ENCODE measurements around the gene LRWD1. TPM values are rescaled to one million over a fixed set of nuclear protein-coding genes. Genes with fewer than 3 reads are reported as not detected.

The LRWD1 gene
- total and polyA plus RNA-seq, 2 donors (not counting 1 experiment from before 2014, with no cell fraction given) = 7.4 to 14.5 TPM

DNA sequence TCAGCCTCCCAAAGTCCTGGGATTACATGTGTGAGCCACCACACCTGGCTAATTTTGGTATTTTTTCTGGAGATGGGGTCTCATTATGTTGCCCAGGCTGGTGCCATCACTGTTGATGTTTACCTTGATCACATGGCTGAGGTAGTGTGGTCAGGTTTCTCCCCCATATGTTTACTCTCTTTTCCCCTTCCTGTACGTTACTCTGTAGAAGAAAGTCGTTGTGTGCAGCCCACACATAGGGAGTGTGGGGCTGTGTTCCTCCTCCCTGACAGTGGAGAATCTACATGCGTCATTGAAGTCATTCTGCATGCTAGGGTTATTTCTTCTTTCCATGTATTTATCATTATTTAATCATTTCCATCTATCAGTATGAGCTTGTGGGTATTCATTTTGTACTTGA lies 47.7 kb upstream of the LRWD1 start:
- TF ChIP-seq EZH2 (IDR thresholded peaks at IDR 0.05; ENCODE audit: low read length, missing control alignments) (no peak), CTCF (conservative IDR thresholded peaks at IDR 0.05 in 1 of 2, IDR thresholded peaks at IDR 0.05 in 1 of 2; ENCODE audit: low read depth in 1 of 2, low read length in 2 of 2) (no peak)
- no peaks in the 10 kb centered on the region for H3K27me3 ChIP-seq (ENCODE audit: control insufficient read depth, insufficient read depth, low read length)
- no peak overlapping the region for H2AFZ ChIP-seq (ENCODE audit: low read length)
- H3K36me3 ChIP-seq (ENCODE audit: control insufficient read depth, insufficient read depth, low read length) = peaks cover 6% of the 10 kb centered on the region
- H3K4me3 ChIP-seq (replicated peaks in 1 of 4; ENCODE audit: control extremely low read depth in 1 of 4, insufficient read depth in 1 of 4, low read depth in 3 of 4, low read length in 4 of 4) = no peak overlapping the region
- H3K79me2 ChIP-seq (ENCODE audit: control insufficient read depth, insufficient read depth, low read length) = no peaks in the 10 kb centered on the region
- no peaks in the 10 kb centered on the region for H4K20me1 ChIP-seq (ENCODE audit: control insufficient read depth, extremely low read depth, insufficient read depth, low read length)
- no peak overlapping the region for H3K9ac ChIP-seq (ENCODE audit: insufficient read depth, low read length)
- no peak overlapping the region for H3K27ac ChIP-seq (ENCODE audit: insufficient read depth, low read length)
- no peaks in the 10 kb centered on the region for H3K9me3 ChIP-seq (ENCODE audit: control insufficient read depth, insufficient read depth, low read depth, low read length)
- H3K4me2 ChIP-seq (ENCODE audit: extremely low read depth, insufficient read depth, low read length) = no peak overlapping the region
- DNase-seq (ENCODE audit: low read depth in 2 of 2) = no peak
- H3K4me1 ChIP-seq (ENCODE audit: control insufficient read depth, extremely low read depth, insufficient read depth, low read length) = no peaks in the 10 kb centered on the region

DNA sequence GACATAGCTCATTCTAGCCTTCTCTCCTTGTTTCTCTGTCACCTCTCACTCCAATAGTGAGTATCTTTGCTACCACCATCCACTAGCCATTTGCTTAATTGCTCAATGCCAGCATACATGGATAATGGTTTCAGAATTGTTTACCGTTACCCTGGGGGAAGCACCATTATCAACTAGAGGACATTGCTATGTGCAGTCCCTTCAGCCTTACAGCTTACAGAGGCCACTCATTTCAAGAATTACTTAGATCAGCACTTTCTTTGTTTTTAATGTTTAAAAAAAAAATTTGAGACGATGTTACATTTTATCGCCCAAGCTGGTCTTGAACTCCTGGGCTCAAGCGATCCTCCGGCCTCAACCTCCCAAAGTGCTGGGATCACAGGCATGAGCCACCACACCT lies 46.2 kb upstream of the LRWD1 start:
- Histone ChIP-seq H3K36me3 (ENCODE audit: control insufficient read depth, insufficient read depth, low read length) (peaks cover 3% of the 10 kb centered on the region), H3K4me1 (ENCODE audit: control insufficient read depth, extremely low read depth, insufficient read depth, low read length) (no peaks in the 10 kb centered on the region), H3K4me3 (replicated peaks in 1 of 4; ENCODE audit: control extremely low read depth in 1 of 4, insufficient read depth in 1 of 4, low read depth in 3 of 4, low read length in 4 of 4) (no peak overlapping the region), H3K27me3 (ENCODE audit: control insufficient read depth, insufficient read depth, low read length) (no peaks in the 10 kb centered on the region), H3K9ac (ENCODE audit: insufficient read depth, low read length) (no peak overlapping the region), H3K9me3 (ENCODE audit: control insufficient read depth, insufficient read depth, low read depth, low read length) (no peaks in the 10 kb centered on the region), H3K27ac (ENCODE audit: insufficient read depth, low read length) (no peak overlapping the region), H2AFZ (ENCODE audit: low read length) (no peak overlapping the region), H4K20me1 (ENCODE audit: control insufficient read depth, extremely low read depth, insufficient read depth, low read length) (no peaks in the 10 kb centered on the region), H3K79me2 (ENCODE audit: control insufficient read depth, insufficient read depth, low read length) (no peaks in the 10 kb centered on the region), H3K4me2 (ENCODE audit: extremely low read depth, insufficient read depth, low read length) (no peak overlapping the region)
- DNase-seq (ENCODE audit: low read depth in 2 of 2) = no peak
- no peak for TF ChIP-seq CTCF (conservative IDR thresholded peaks at IDR 0.05 in 1 of 2, IDR thresholded peaks at IDR 0.05 in 1 of 2; ENCODE audit: low read depth in 1 of 2, low read length in 2 of 2)

GRCh38 chr7:102421706-102422240 lies 43.0 kb upstream of the LRWD1 start:
- no peaks in the 10 kb centered on the region for H3K27me3 ChIP-seq (ENCODE audit: control insufficient read depth, insufficient read depth, low read length)
- no peaks in the 10 kb centered on the region for H3K79me2 ChIP-seq (ENCODE audit: control insufficient read depth, insufficient read depth, low read length)
- H3K36me3 ChIP-seq (ENCODE audit: control insufficient read depth, insufficient read depth, low read length) = peaks cover 11% of the 10 kb centered on the region
- H3K4me1 ChIP-seq (ENCODE audit: control insufficient read depth, extremely low read depth, insufficient read depth, low read length) = no peaks in the 10 kb centered on the region
- H3K9me3 ChIP-seq (ENCODE audit: control insufficient read depth, insufficient read depth, low read depth, low read length) = no peaks in the 10 kb centered on the region
- no peak for DNase-seq (ENCODE audit: low read depth in 2 of 2)
- H3K9ac ChIP-seq (ENCODE audit: insufficient read depth, low read length) = no peak overlapping the region
- no peaks in the 10 kb centered on the region for H4K20me1 ChIP-seq (ENCODE audit: control insufficient read depth, extremely low read depth, insufficient read depth, low read length)
- no peak overlapping the region for H3K4me3 ChIP-seq (replicated peaks in 1 of 4; ENCODE audit: control extremely low read depth in 1 of 4, insufficient read depth in 1 of 4, low read depth in 3 of 4, low read length in 4 of 4)
- TF ChIP-seq CTCF (conservative IDR thresholded peaks at IDR 0.05 in 1 of 2, IDR thresholded peaks at IDR 0.05 in 1 of 2; ENCODE audit: low read depth in 1 of 2, low read length in 2 of 2) (no peak), EZH2 (IDR thresholded peaks at IDR 0.05; ENCODE audit: low read length, missing control alignments) (no peak)
- no peak overlapping the region for H3K27ac ChIP-seq (ENCODE audit: insufficient read depth, low read length)
- no peak overlapping the region for H2AFZ ChIP-seq (ENCODE audit: low read length)
- H3K4me2 ChIP-seq (ENCODE audit: extremely low read depth, insufficient read depth, low read length) = no peak overlapping the region
